GM19099 (cell line): ENCODE results near the gene CAPN13.

Source experiments
- POLR2A ChIP-seq: IDR thresholded peaks from 3 replicates; pipeline ENCODE4 v1.6.1; 2011; ENCODE audit warnings: low read depth; ENCODE audit not compliant: insufficient read length; ENCODE audit errors: extremely low read depth

The CAPN13 gene

GRCh38 chr2:30799366-30799765 lies 7.9 kb downstream of the CAPN13 start:
- no peak for TF ChIP-seq POLR2A

- TF ChIP-seq POLR2A, result no peak
Measured at GRCh38 chr2:30798536-30798991, 8.7 kb downstream of the CAPN13 start.

GRCh38 chr2:30797381-30798015 lies 9.7 kb downstream of the CAPN13 start:
- no peak for TF ChIP-seq POLR2A

DNA sequence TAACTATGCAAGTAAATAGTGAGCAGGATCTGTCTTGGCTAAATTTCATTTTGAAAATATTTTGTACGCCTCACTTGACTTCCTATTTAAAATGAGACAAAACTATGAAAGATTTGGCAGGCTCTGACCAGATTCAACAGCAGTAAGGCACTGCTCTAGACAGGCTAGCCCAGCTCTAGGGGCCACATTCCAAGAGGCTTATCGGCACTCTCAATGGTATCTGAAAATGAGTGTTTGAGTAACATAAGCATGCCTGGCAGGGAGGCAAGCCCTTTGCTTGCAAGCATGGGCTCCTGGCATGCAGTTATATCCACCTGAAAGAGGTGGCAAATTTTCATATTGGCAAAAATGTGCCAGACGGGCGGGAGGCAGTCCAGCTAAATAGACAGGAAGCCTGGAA lies 10.5 kb downstream of the CAPN13 start:
- TF ChIP-seq POLR2A, result no peak

DNA sequence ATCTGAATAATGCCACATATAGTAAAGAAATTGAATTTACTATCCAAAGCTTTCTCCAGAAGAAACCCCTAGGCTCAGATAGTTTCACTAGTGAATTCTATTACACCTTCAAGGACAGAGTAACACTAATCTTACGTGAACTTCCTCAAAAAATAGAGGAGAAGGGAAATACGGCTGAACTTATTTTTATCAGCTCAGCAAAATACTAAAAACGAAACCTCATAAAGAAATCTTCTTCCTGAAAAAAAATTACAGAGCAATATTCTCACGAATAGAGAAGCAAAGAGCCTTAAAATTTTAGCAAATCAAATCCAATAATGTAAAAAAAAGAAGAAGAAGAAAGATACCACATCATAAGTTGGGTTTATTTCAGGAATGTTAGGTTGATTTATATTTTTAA lies 14.7 kb downstream of the CAPN13 start:
- no peak for TF ChIP-seq POLR2A

- TF ChIP-seq POLR2A, result no peak
Measured at GRCh38 chr2:30790879-30791278, 16.4 kb downstream of the CAPN13 start.

GRCh38 chr2:30789670-30790210 lies 17.5 kb downstream of the CAPN13 start:
- TF ChIP-seq POLR2A, result no peak

DNA sequence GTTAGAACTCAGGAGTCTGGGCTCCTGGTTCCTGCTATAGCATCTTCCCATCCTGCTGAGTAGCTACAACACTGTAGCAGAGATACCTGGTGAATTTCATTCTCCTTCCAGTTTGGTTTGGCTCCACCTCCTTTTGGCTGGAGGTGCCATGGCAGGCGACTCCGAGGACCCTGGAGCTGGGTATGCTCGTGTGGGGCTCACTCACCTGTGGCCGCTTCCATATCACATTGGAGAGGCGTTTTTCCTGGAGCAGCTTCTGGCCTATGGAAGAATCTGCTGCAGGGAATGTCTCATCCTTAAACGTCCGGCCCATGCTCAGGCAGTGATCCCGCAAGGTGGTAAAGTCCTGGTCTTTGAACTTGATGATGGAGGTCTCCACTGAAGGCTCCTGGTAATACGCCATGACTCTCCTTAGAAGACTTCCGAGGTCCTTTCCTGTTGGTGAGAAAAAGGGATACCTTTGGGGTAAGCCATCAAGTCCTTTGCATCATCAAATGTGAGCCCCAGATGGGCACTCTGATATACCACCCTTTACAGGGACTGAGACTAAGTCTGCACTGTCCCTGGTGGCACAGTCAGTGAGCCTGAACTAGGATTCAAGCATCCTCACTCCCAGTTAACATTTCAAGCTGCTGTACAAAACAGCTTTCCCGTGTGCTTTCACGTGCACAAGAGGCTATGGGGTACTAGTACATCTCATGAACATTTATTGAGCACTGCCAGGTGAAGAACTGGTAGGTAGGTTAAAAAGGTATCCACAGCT lies 20.1 kb downstream of the CAPN13 start:
- no peak for TF ChIP-seq POLR2A

- TF ChIP-seq POLR2A, result no peak
Measured at GRCh38 chr2:30784682-30785081, 22.6 kb downstream of the CAPN13 start.

- no peak for TF ChIP-seq POLR2A
Measured at GRCh38 chr2:30781961-30782533, 25.2 kb downstream of the CAPN13 start.

DNA sequence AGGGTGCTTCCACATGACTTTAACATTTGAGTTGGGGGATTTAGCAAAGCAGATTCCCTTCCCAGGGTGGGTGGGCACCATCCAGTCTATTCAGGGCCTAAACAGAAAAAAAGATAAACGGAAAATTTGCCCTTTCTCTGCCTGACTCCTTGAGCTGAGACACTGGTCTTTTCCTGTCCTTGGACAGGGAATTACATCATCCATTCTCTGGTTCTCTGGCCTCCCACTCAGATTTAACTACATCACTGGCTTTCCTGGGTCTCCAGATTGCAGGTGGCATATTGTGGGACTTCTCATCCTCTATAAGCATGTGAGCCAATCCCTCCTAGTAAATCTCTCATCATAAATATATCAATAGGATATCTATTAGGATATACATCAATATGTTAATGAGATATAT lies 25.8 kb downstream of the CAPN13 start:
- no peak for TF ChIP-seq POLR2A

DNA sequence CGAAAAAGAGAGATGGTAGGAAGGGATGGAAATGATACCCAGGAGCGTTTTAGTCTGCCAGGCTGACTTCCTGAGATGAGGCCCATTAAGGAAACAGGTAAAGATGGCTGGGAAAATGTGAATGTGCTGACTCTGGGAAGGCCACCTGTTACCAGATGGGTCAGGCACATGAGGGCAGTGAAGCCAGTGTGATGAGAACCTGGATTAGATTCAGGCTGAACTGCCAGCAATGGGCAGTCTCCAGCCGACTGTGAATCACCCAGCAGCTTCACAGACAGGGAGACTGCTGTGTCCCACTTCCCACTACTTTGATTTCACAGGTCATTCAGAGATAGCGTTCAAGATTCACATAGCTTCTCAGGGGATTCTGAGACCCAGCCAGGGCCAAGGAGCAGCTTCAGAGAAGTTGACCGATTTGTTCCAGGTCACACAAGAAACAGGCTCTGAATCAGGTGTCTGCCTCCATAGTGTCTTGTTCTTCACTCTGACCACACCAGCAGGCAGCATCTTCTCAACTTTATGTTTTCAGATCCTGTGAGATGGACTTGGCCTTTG lies 26.4 kb downstream of the CAPN13 start:
- no peak for TF ChIP-seq POLR2A

DNA sequence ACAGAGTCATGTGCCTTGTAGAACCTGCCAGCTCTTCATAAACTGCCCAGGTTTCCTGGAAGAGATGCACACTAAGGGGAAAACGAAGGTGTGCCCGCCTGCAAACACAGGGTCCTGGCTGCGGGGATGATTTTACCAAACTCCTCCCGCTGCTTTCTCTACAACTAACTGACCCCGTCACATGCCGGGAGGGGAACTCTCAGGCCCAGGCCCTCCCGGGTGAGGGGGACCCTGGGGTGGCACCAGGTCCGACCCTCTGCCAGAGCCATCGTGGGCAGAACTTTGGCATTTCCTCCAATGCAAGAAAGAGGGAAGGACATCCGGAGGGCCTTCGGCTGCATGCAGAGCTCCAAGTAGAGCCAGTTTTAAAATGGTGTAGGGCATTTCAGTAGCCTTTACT lies 28.6 kb downstream of the CAPN13 start:
- TF ChIP-seq POLR2A, result no peak

DNA sequence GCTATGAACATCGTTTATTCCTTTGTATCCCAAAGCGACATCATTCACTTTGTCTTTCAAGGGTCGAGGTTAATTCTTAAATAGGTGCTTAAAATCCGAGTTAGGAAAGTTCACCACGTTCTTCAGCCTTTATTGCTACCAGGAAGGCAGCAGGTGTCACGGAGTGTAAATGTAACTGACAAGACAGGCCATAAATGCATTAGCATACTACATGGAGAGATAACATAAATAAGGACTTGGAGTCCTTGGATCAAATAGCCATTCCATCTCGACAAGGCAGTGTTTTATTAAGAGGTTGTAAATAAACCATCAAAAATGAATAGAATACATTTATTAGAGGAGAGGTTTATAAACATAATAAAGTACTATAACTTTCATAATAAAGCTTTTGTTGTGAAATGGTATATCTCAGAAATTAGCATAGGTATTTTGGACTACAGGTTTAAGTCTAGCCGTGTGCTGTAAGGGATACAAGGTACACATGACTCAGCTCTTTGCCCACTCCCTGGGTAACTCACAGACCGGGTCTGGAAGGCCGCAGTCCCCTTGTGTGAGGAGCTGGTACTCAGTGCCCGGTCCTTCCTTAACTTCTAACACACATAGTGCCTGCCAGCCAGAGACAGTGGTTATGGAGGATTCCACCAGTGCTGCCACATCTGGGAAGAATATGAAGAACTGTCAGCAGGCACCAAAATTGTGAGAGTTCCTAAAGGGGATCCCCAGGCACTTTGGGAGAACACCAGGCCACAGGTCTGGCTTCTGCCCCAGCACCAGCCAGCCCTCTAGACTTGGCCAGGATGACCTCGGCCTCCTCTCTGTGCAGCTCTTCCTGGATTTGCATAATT lies 29.4 kb downstream of the CAPN13 start:
- TF ChIP-seq POLR2A, result no peak
